ENCODE measurements around the gene STAT4. TPM values are rescaled to one million over a fixed set of nuclear protein-coding genes. Genes with fewer than 3 reads are reported as not detected.

Gene STAT4
- total RNA-seq, 1 donor from 2014 or later: 1.6 TPM

DNA sequence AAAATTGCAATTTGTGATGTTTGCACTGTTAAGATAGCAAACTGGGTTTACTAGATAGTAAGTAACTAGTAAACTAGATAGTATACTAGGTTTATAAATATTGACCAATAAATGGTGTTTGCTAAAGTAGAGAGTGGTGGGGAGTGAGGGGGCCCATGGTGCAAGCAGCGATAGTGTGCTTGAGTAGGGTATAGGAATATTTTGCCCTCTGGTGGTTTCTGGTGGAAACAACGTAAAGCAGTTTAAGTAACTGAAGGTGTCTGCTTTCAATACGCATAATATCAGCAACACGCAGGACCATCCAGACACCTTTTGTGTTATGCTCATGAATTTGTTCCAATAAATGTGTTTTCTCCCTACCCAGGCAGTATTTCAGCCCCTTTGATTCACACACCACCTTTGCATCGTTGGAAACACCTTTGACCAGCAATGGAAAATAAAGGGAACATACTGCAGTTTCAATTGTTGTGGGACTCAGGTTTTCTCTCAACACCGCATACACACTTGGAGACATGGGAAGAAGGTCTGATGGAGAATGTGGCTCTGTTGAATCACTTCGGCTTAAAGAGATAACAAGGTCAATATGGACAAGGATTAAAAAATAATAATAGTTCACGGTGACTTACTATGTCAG is 120.2 kb downstream of the STAT4 start:
- H2AFZ ChIP-seq (ENCODE audit: low read depth, low read length): peak overlapping the region; percentile 27
- H3K4me1 Mint-ChIP-seq (ENCODE audit: low read depth, unreplicated experiment): peaks cover 18% of the 10 kb centered on the region
- FAIRE-seq: no peak

DNA sequence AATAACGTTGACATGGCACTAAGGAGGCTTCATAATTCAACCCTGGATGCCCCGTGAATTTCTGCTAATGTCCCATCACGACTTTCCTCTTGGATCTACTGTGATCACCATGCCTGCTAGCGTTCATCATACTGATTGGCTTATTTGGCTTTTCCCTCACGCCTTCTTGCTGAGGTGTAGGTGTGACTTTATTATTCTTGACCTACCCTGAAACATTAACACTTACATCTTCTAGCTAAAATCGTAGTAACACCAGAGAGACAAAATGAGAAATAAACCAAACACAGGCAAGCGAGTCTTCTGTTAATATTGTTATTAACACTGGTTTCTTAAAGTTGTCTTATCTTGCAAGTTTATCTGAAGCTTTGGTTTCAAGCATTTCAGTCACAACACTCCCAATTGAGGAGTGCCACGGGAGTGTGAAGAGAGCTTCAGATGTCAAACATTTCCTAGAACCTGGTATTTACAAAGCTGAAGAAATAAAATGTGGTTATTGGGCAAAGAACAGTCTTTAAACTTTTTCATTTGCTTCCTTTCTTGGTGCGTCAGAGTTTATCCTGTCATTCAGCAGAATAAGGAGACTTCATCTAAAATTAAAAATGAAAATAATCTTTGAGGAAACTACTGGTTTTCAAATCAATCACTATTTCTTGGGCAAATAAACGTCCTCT is 121.4 kb downstream of the STAT4 start:
- no peak overlapping the region for H3K4me3 Mint-ChIP-seq (ENCODE audit: unreplicated experiment)
- no peaks in the 10 kb centered on the region for H3K36me3 Mint-ChIP-seq (ENCODE audit: low read depth, unreplicated experiment)
- H3K9me3 ChIP-seq (ENCODE audit: insufficient read depth, low read depth, low read length): no peaks in the 10 kb centered on the region
- no peak overlapping the region for H2AFZ ChIP-seq (ENCODE audit: low read depth, low read length)
- H3K27ac Mint-ChIP-seq (ENCODE audit: unreplicated experiment): no peak overlapping the region
- H4K20me1 ChIP-seq (ENCODE audit: insufficient read depth, low read length): no peaks in the 10 kb centered on the region
- no peaks in the 10 kb centered on the region for H3K79me2 ChIP-seq (ENCODE audit: insufficient read depth, low read length)
- no peak for TF ChIP-seq EZH2 (IDR thresholded peaks at IDR 0.05; ENCODE audit: insufficient read depth, low read length)
- TF ChIP-seq, protein P1, sequence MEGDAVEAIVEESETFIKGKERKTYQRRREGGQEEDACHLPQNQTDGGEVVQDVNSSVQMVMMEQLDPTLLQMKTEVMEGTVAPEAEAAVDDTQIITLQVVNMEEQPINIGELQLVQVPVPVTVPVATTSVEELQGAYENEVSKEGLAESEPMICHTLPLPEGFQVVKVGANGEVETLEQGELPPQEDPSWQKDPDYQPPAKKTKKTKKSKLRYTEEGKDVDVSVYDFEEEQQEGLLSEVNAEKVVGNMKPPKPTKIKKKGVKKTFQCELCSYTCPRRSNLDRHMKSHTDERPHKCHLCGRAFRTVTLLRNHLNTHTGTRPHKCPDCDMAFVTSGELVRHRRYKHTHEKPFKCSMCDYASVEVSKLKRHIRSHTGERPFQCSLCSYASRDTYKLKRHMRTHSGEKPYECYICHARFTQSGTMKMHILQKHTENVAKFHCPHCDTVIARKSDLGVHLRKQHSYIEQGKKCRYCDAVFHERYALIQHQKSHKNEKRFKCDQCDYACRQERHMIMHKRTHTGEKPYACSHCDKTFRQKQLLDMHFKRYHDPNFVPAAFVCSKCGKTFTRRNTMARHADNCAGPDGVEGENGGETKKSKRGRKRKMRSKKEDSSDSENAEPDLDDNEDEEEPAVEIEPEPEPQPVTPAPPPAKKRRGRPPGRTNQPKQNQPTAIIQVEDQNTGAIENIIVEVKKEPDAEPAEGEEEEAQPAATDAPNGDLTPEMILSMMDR (IDR thresholded peaks at IDR 0.05; ENCODE audit: insufficient read depth, low read depth, low read length): no peak
- H3K4me1 ChIP-seq (ENCODE audit: insufficient read depth, low read length): peaks cover 9% of the 10 kb centered on the region
- DNase-seq (ENCODE audit: low read depth) (no peak), FAIRE-seq (no peak)
- no peak overlapping the region for H3K27ac ChIP-seq (ENCODE audit: low read depth, low read length)
- peaks cover 18% of the 10 kb centered on the region for H3K4me1 Mint-ChIP-seq (ENCODE audit: low read depth, unreplicated experiment)
- no peak overlapping the region for H3K4me2 ChIP-seq (ENCODE audit: low read length)
- H3K36me3 ChIP-seq (ENCODE audit: insufficient read depth, low read length): no peaks in the 10 kb centered on the region
- peaks cover 2% of the 10 kb centered on the region for H3K27me3 Mint-ChIP-seq (ENCODE audit: low read depth, unreplicated experiment)
- H3K4me3 ChIP-seq (ENCODE audit: insufficient read depth, low read depth, low read length): no peak overlapping the region
- H3K27me3 ChIP-seq (ENCODE audit: insufficient read depth, low read length): no peaks in the 10 kb centered on the region
- no peak overlapping the region for H3K9ac ChIP-seq (ENCODE audit: low read length)
- no peaks in the 10 kb centered on the region for H3K9me3 Mint-ChIP-seq (ENCODE audit: unreplicated experiment)

More for the DNA sequence above, 120.2 kb downstream of the STAT4 start:
- no peak for TF ChIP-seq EZH2 (IDR thresholded peaks at IDR 0.05; ENCODE audit: insufficient read depth, low read length)
- TF ChIP-seq, protein P1 (IDR thresholded peaks at IDR 0.05; ENCODE audit: insufficient read depth, low read depth, low read length): peak; percentile 57
- Mint-ChIP-seq H3K27me3 (ENCODE audit: low read depth, unreplicated experiment) (peaks cover 2% of the 10 kb centered on the region), H3K27ac (ENCODE audit: unreplicated experiment) (no peak overlapping the region), H3K36me3 (ENCODE audit: low read depth, unreplicated experiment) (no peaks in the 10 kb centered on the region), H3K9me3 (ENCODE audit: unreplicated experiment) (no peaks in the 10 kb centered on the region), H3K4me3 (ENCODE audit: unreplicated experiment) (no peak overlapping the region)
- peak; percentile 28 for DNase-seq (ENCODE audit: low read depth)
- no peaks in the 10 kb centered on the region for H3K27me3 ChIP-seq (ENCODE audit: insufficient read depth, low read length)
- peak overlapping the region; percentile 65 for H3K4me2 ChIP-seq (ENCODE audit: low read length)
- H3K9ac ChIP-seq (ENCODE audit: low read length): peak overlapping the region; percentile 33
- H3K27ac ChIP-seq (ENCODE audit: low read depth, low read length): no peak overlapping the region
- no peaks in the 10 kb centered on the region for H3K9me3 ChIP-seq (ENCODE audit: insufficient read depth, low read depth, low read length)
- H3K4me3 ChIP-seq (ENCODE audit: insufficient read depth, low read depth, low read length): no peak overlapping the region
- no peaks in the 10 kb centered on the region for H3K36me3 ChIP-seq (ENCODE audit: insufficient read depth, low read length)
- H4K20me1 ChIP-seq (ENCODE audit: insufficient read depth, low read length): no peaks in the 10 kb centered on the region
- H3K79me2 ChIP-seq (ENCODE audit: insufficient read depth, low read length): no peaks in the 10 kb centered on the region
- peaks cover 9% of the 10 kb centered on the region for H3K4me1 ChIP-seq (ENCODE audit: insufficient read depth, low read length)

DNA sequence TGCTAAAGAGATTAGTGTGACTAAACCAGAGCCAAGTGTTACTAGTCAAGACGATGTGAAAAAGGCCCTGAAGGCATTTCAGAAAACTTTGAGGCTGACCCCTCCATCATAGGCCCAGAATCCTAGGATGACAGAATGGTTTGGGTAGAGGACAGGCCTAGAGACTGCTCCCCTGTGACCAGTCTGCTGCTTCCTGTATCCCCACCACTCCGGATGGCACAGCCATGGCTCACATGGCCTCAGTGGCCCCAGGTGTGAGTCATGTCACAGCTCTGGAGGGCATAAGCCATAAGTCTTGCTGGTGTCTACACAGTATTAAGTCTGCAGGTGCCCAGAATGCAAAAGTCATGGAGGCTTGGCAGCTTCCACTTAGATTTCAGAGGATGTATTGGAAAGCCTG is 124.4 kb downstream of the STAT4 start:
- no peak overlapping the region for H2AFZ ChIP-seq (ENCODE audit: low read depth, low read length)
- H3K27me3 ChIP-seq (ENCODE audit: insufficient read depth, low read length): no peaks in the 10 kb centered on the region
- Mint-ChIP-seq H3K4me1 (ENCODE audit: low read depth, unreplicated experiment) (no peaks in the 10 kb centered on the region), H3K9me3 (ENCODE audit: unreplicated experiment) (no peaks in the 10 kb centered on the region), H3K27ac (ENCODE audit: unreplicated experiment) (no peak overlapping the region), H3K27me3 (ENCODE audit: low read depth, unreplicated experiment) (peaks cover 2% of the 10 kb centered on the region), H3K36me3 (ENCODE audit: low read depth, unreplicated experiment) (no peaks in the 10 kb centered on the region), H3K4me3 (ENCODE audit: unreplicated experiment) (no peak overlapping the region)
- peaks cover 5% of the 10 kb centered on the region for H3K4me1 ChIP-seq (ENCODE audit: insufficient read depth, low read length)
- no peak for DNase-seq (ENCODE audit: low read depth)
- FAIRE-seq: no peak
- H4K20me1 ChIP-seq (ENCODE audit: insufficient read depth, low read length): no peaks in the 10 kb centered on the region
- no peaks in the 10 kb centered on the region for H3K9me3 ChIP-seq (ENCODE audit: insufficient read depth, low read depth, low read length)
- TF ChIP-seq EZH2 (IDR thresholded peaks at IDR 0.05; ENCODE audit: insufficient read depth, low read length): no peak
- TF ChIP-seq, protein P1 (IDR thresholded peaks at IDR 0.05; ENCODE audit: insufficient read depth, low read depth, low read length): no peak
- no peaks in the 10 kb centered on the region for H3K79me2 ChIP-seq (ENCODE audit: insufficient read depth, low read length)
- H3K27ac ChIP-seq (ENCODE audit: low read depth, low read length): no peak overlapping the region
- no peaks in the 10 kb centered on the region for H3K36me3 ChIP-seq (ENCODE audit: insufficient read depth, low read length)
- H3K9ac ChIP-seq (ENCODE audit: low read length): no peak overlapping the region
- H3K4me2 ChIP-seq (ENCODE audit: low read length): no peak overlapping the region
- H3K4me3 ChIP-seq (ENCODE audit: insufficient read depth, low read depth, low read length): no peak overlapping the region
